ENCODE data around the gene ZNF3. TPM values are rescaled to one million over a fixed set of nuclear protein-coding genes. Genes with fewer than 3 reads are reported as not detected.

The ZNF3 gene
- total and polyA plus RNA-seq, 4 donors: 6.3 to 26.7 (median 23.0) TPM

DNA sequence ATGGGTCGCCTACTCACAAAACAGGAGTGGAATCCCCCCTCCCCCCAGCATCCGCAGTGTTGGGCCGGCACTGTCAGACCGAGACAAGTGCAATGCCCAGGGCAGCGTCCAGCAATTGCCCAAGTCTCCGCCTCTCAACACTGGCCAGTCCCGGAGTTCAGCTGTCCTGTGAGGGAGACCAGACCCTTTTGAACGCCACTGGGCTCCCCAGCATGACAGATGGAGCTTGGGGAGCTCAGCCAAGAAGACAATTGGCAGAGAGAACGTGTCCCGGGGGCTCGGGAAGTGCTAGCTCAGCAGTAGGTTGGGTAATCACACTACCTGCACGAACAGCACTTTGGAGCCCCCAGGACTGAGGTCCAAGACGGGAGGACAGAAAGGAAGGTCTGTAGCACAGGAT, 12.0 kb upstream of the ZNF3 start:
- intact Hi-C loops (cut with DNase I): loop anchor here in 1 of 2 donors (5.0 kb wide), 1 partner anchor 34 kb away; the partner anchor contains the start of gene MBLAC1
- Histone ChIP-seq H3K36me3 (ENCODE audit: control insufficient read depth in 1 of 2, insufficient read depth in 2 of 2, low read length in 1 of 2) (peaks cover 0 to 10% of the 10 kb centered on the region in 2 donors), H3K4me3 (ENCODE audit: low read length in 2 of 2) (no peak overlapping the region), H3K27me3 (ENCODE audit: control insufficient read depth in 1 of 2, insufficient read depth in 2 of 2, low read length in 1 of 2) (no peaks in the 10 kb centered on the region), H3K27ac (ENCODE audit: low read depth in 1 of 2, low read length in 2 of 2) (no peak overlapping the region), H3K4me1 (ENCODE audit: control insufficient read depth in 1 of 2, insufficient read depth in 2 of 2, low read length in 2 of 2) (no peaks in the 10 kb centered on the region), H3K9me3 (ENCODE audit: control insufficient read depth, low read length) (no peaks in the 10 kb centered on the region)
- 43 to 47% methylated on average over 13 of the region's 13 CpGs for WGBS, 2 donors
- no peak for DNase-seq
- ATAC-seq (ENCODE audit: low FRiP score): no peak

DNA sequence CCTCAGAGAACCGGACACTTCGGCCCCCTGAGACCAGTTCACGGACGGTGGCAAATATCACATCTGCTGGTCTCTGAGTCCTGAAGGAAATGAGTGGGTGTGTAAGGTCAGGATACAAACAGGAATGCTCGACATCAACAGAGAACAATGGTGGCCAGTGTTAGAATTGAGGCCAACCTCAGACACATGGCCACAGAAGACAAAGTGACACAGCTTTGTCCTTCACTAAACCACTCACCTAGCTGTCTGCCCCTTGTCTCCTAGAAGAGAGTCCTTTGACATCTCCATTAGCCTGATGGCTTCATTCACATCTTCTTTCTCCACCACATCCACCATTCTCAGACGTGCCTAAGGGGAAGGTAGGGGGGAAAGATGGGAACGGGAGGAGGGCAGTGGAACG, 11.5 kb upstream of the ZNF3 start:
- Histone ChIP-seq H3K27ac (ENCODE audit: low read depth in 1 of 2, low read length in 2 of 2) (no peak overlapping the region), H3K4me1 (ENCODE audit: control insufficient read depth in 1 of 2, insufficient read depth in 2 of 2, low read length in 2 of 2) (no peaks in the 10 kb centered on the region), H3K36me3 (ENCODE audit: control insufficient read depth in 1 of 2, insufficient read depth in 2 of 2, low read length in 1 of 2) (peaks cover 0 to 10% of the 10 kb centered on the region in 2 donors), H3K27me3 (ENCODE audit: control insufficient read depth in 1 of 2, insufficient read depth in 2 of 2, low read length in 1 of 2) (no peaks in the 10 kb centered on the region), H3K4me3 (ENCODE audit: low read length in 2 of 2) (no peak overlapping the region), H3K9me3 (ENCODE audit: control insufficient read depth, low read length) (no peaks in the 10 kb centered on the region)
- DNase-seq (no peak), ATAC-seq (ENCODE audit: low FRiP score) (no peak)
- intact Hi-C loops (cut with DNase I): loop anchor here in 1 of 2 donors (5.0 kb wide), 1 partner anchor 34 kb away; the partner anchor contains the start of gene MBLAC1
- WGBS, 2 donors: 52 to 54% methylated on average over 8 of the region's 8 CpGs

DNA sequence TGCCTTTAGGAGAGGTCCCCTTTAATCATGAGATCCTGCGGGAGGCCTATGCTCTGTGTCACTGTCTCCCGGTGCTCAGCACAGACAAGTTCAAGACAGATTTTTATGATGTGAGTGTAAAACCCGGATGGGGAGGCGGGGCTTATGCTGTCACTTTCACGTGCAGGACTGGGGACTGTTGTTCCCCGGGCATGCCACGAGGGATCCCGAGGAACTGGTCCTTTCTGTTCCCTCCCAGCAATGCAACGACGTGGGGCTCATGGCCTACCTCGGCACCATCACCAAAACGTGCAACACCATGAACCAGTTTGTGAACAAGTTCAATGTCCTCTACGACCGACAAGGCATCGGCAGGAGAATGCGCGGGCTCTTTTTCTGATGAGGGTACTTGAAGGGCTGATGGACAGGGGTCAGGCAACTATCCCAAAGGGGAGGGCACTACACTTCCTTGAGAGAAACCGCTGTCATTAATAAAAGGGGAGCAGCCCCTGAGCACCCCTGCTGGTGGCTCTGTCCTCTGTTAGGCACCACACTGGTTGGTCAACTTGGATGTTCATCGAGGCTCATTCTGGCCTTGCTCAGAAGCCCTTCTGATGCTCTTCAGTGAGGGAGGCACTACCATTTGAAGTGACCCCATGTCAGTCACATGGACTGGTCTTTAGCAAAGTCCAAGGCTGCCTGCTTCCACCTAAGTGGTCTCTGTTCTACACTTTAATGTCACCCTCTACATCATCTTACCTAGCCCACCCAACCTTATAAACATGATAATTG, 10.1 kb upstream of the ZNF3 start:
- Histone ChIP-seq H3K27ac (ENCODE audit: low read depth in 1 of 2, low read length in 2 of 2) (no peak overlapping the region), H3K9me3 (ENCODE audit: control insufficient read depth, low read length) (no peaks in the 10 kb centered on the region), H3K4me1 (ENCODE audit: control insufficient read depth in 1 of 2, insufficient read depth in 2 of 2, low read length in 2 of 2) (no peaks in the 10 kb centered on the region), H3K27me3 (ENCODE audit: control insufficient read depth in 1 of 2, insufficient read depth in 2 of 2, low read length in 1 of 2) (no peaks in the 10 kb centered on the region), H3K36me3 (ENCODE audit: control insufficient read depth in 1 of 2, insufficient read depth in 2 of 2, low read length in 1 of 2) (peaks cover 0 to 8% of the 10 kb centered on the region in 2 donors), H3K4me3 (ENCODE audit: low read length in 2 of 2) (no peak overlapping the region)
- intact Hi-C loops (cut with DNase I): loop anchor here in 1 of 2 donors (5.0 kb wide), 1 partner anchor 36 kb away; the partner anchor contains the start of gene MBLAC1
- WGBS, 2 donors: 57 to 60% methylated on average over 19 of the region's 19 CpGs
- DNase-seq (no peak), ATAC-seq (ENCODE audit: low FRiP score) (no peak)

DNA sequence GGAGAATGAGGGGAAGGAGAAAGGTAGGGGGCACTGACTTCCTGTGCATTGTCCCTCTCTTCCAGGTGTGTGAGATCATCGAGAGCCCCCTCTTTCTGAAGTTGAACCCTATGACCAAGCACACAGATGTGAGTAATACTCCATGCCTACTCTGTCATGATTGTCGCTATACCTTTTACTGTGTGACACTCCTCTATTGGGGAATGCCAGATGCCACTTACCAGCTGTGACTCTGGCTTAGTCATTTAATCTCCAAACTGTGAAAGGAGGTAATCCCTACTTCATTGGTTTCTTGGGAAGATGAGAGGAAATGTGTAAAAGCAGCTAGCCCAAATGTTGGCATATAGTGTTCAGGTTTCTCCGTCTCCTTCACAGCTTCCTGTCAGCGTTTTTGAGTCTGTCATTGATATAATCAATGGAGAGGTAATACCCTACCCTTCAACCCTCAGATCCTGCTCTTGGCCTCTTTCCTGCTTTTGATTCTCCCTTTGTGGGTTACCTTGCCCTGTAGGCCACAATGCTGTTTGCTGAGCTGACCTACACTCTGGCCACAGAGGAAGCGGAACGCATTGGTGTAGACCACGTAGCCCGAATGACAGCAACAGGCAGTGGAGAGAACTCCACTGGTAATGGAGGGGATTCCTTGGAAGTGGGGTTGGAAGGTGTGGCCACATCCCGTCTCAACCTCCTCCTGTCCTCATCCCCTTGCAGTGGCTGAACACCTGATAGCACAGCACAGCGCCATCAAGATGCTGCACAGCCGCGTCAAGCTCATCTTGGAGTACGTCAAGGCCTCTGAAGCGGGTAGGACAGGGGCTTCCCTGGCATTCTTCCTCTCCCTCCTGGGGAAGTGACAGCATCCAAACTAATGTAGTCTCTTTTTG, 9.2 kb upstream of the ZNF3 start:
- no peaks in the 10 kb centered on the region for H3K4me1 ChIP-seq (ENCODE audit: control insufficient read depth in 1 of 2, insufficient read depth in 2 of 2, low read length in 2 of 2)
- H3K36me3 ChIP-seq (ENCODE audit: control insufficient read depth in 1 of 2, insufficient read depth in 2 of 2, low read length in 1 of 2): peaks cover 0 to 8% of the 10 kb centered on the region in 2 donors
- no peak for DNase-seq

DNA sequence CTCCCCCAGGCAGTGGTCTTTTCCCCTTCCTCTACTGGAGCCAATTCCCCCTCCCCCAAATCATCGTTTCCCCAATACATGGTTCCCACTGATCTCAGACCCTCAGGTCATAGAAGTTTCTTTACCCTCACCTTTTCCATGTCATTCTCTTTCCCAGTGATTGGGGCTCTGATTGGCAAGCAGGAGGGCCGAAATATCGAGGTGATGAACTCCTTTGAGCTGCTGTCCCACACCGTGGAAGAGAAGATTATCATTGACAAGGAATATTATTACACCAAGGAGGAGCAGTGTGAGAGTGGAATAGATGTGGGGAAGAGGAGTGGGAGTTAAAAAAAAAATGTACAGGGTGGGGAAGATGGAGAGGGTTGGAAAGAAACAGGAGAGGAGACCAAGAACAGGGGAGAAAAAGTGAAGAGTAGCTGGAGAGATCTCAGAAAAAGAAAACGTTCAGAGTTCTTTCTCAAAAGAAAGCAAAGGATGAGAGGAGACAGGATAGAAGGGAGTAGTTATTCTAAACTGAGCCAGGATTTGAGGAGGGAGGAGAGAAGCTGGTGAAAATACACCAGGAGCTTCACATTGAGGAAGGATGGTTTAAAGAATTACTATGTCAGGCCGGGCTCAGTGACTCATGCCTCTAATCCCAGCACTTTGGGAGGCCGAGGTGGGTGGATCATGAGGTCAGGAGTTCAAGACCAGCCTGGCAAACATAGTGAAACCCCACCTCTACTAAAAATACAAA, 8.1 kb upstream of the ZNF3 start:
- 36 to 40% methylated on average over 7 of the region's 7 CpGs for WGBS, 2 donors
- H3K4me1 ChIP-seq (ENCODE audit: control insufficient read depth in 1 of 2, insufficient read depth in 2 of 2, low read length in 2 of 2): no peaks in the 10 kb centered on the region
- DNase-seq (no peak), ATAC-seq (ENCODE audit: low FRiP score) (no peak)
- peak overlapping the region; percentile 20 to 64 for H3K4me3 ChIP-seq (ENCODE audit: low read length in 2 of 2)
- H3K36me3 ChIP-seq (ENCODE audit: control insufficient read depth in 1 of 2, insufficient read depth in 2 of 2, low read length in 1 of 2): peaks cover 0 to 8% of the 10 kb centered on the region in 2 donors
- H3K27me3 ChIP-seq (ENCODE audit: control insufficient read depth in 1 of 2, insufficient read depth in 2 of 2, low read length in 1 of 2): no peaks in the 10 kb centered on the region
- no peaks in the 10 kb centered on the region for H3K9me3 ChIP-seq (ENCODE audit: control insufficient read depth, low read length)
- intact Hi-C loops (cut with DNase I): loop anchor here in 1 of 2 donors (5.0 kb wide), 2 partner anchors 38 to 42 kb away; partner anchors contain the start of genes MBLAC1 and ZSCAN21
- H3K27ac ChIP-seq (ENCODE audit: low read depth in 1 of 2, low read length in 2 of 2): peak overlapping the region in 1 of 2 donors; percentile 4

More for the DNA sequence above, 9.2 kb upstream of the ZNF3 start:
- Histone ChIP-seq H3K27me3 (ENCODE audit: control insufficient read depth in 1 of 2, insufficient read depth in 2 of 2, low read length in 1 of 2) (no peaks in the 10 kb centered on the region), H3K9me3 (ENCODE audit: control insufficient read depth, low read length) (no peaks in the 10 kb centered on the region), H3K27ac (ENCODE audit: low read depth in 1 of 2, low read length in 2 of 2) (no peak overlapping the region), H3K4me3 (ENCODE audit: low read length in 2 of 2) (no peak overlapping the region)
- no peak for ATAC-seq (ENCODE audit: low FRiP score)
- intact Hi-C loops (cut with DNase I): loop anchor here in 1 of 2 donors (5.0 kb wide), 1 partner anchor 37 kb away; the partner anchor contains the start of gene MBLAC1
- 87 to 90% methylated on average over 14 of the region's 14 CpGs for WGBS, 2 donors

DNA sequence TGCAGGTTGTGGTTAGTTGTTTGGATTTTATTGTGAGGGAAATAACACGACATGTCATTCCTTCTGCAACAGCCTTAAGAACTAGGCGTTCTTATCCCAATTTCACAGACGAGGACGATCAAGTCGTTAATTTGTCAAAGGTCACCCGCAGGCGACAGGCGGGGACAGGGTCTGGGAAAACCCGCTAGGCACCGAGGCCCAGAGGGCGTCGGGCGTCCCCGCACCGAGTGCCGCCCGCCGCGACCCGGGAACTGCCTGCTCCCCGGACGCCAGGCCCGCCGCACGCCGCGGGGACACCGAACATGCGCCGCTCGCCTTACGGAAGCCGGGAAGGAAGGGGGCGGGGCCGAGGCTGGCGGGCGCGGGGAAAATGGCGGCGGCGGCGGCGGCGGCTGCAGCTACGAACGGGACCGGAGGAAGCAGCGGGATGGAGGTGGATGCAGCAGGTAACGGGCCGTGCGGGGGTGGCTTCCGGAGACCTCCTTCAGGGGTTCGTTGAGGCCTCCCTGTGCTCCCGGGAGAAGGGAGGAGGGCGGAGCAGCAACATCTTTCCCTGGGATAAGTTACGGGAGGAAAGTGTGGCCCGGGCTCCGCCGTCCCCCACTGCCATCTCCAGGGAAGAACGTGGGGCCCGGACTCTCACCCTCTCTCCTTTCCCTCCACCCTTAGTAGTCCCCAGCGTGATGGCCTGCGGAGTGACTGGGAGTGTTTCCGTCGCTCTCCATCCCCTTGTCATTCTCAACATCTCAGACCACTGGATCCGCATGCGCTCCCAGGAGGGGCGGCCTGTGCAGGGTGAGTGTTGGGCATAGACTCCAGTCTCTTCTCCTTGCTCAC, 7.3 kb upstream of the ZNF3 start, which contains the start of gene COPS6:
TSS of gene COPS6 (plus strand) at position 349 of the 837 bp plus-strand sequence. CDS start at position 371, 22 bp downstream.
- Histone ChIP-seq H3K4me3 (ENCODE audit: low read length in 2 of 2) (peak within 1 kb of the TSS; percentile 20 to 64), H3K27ac (ENCODE audit: low read depth in 1 of 2, low read length in 2 of 2) (peak within 1 kb of the TSS in 1 of 2 donors; percentile 4), H3K36me3 (ENCODE audit: control insufficient read depth in 1 of 2, insufficient read depth in 2 of 2, low read length in 1 of 2) (peaks cover 0 to 8% of the 10 kb centered on the region in 2 donors), H3K9me3 (ENCODE audit: control insufficient read depth, low read length) (no peaks in the 10 kb centered on the region), H3K4me1 (ENCODE audit: control insufficient read depth in 1 of 2, insufficient read depth in 2 of 2, low read length in 2 of 2) (no peaks in the 10 kb centered on the region), H3K27me3 (ENCODE audit: control insufficient read depth in 1 of 2, insufficient read depth in 2 of 2, low read length in 1 of 2) (no peaks in the 10 kb centered on the region)
- WGBS, 2 donors: 0% methylated on average over 62 to 68 of the region's 68 CpGs
- ATAC-seq (ENCODE audit: low FRiP score): peak; percentile 93
- intact Hi-C loops (cut with DNase I): loop anchor here in 1 of 2 donors (5.0 kb wide), 1 partner anchor 42 kb away; the partner anchor contains the start of gene ZSCAN21
- DNase-seq: peak; percentile 91 to 96

DNA sequence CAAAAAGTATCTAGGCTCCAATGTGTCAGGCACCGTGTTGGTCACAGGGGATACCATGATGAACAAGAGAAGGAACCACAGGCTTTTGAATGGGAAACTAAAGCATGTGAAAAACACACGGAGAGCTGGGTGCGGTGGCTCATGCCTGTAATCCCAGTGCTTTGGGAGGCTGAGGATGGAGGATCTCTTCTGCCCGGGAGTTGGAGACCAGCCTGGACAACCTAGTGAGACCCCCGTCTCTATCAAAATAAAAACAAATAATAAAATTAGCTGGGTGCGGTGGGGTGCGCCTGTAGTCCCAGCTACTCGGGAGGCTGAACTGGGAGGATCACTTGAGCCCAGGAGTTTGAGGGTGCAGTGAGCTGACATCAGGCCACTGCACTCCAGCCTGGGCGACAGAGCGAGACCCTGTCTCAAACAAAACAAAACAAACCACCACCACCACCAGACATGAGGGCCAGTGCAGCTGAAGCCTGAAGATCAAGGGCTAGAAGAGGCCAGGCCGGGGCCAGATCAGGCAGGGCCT, 6.6 kb upstream of the ZNF3 start:
- Histone ChIP-seq H3K36me3 (ENCODE audit: control insufficient read depth in 1 of 2, insufficient read depth in 2 of 2, low read length in 1 of 2) (peaks cover 0 to 8% of the 10 kb centered on the region in 2 donors), H3K9me3 (ENCODE audit: control insufficient read depth, low read length) (no peaks in the 10 kb centered on the region), H3K27ac (ENCODE audit: low read depth in 1 of 2, low read length in 2 of 2) (peak overlapping the region in 1 of 2 donors; percentile 4), H3K27me3 (ENCODE audit: control insufficient read depth in 1 of 2, insufficient read depth in 2 of 2, low read length in 1 of 2) (no peaks in the 10 kb centered on the region), H3K4me3 (ENCODE audit: low read length in 2 of 2) (peak overlapping the region in 1 of 2 donors; percentile 64), H3K4me1 (ENCODE audit: control insufficient read depth in 1 of 2, insufficient read depth in 2 of 2, low read length in 2 of 2) (no peaks in the 10 kb centered on the region)
- WGBS, 2 donors: 68 to 72% methylated on average over 11 of the region's 11 CpGs
- ATAC-seq (ENCODE audit: low FRiP score): no peak
- intact Hi-C loops (cut with DNase I): loop anchor here in 1 of 2 donors (5.0 kb wide), 1 partner anchor 41 kb away; the partner anchor contains the start of gene ZSCAN21
- DNase-seq: no peak
